Breast epithelium (tissue), 3 donors: ENCODE data around the gene EIPR1.

Experiments used
- POLR2A ChIP-seq: fragments of 450-650 bp; IDR thresholded peaks from one replicate; pipeline ENCODE4 v1.6.1; 2016; ENCODE audit warnings: antibody characterized with exemption, mild to moderate bottlenecking, moderate library complexity
- POLR2AphosphoS5 ChIP-seq, 3 donors: sonication (generic); formaldehyde crosslinking; IDR thresholded peaks; one replicate each; pipeline ENCODE4 v1.6.1; 2017; ENCODE audit warnings: antibody characterized with exemption in 3 of 3
- TF ChIP-seq, protein P1 (sequence below), 3 donors: fragments of 450-650 bp; IDR thresholded peaks; one replicate each; pipeline ENCODE4 v1.5.1; 2016 to 2017; ENCODE audit warnings: antibody characterized with exemption in 3 of 3, mild to moderate bottlenecking in 3 of 3, moderate library complexity in 3 of 3

DNA sequence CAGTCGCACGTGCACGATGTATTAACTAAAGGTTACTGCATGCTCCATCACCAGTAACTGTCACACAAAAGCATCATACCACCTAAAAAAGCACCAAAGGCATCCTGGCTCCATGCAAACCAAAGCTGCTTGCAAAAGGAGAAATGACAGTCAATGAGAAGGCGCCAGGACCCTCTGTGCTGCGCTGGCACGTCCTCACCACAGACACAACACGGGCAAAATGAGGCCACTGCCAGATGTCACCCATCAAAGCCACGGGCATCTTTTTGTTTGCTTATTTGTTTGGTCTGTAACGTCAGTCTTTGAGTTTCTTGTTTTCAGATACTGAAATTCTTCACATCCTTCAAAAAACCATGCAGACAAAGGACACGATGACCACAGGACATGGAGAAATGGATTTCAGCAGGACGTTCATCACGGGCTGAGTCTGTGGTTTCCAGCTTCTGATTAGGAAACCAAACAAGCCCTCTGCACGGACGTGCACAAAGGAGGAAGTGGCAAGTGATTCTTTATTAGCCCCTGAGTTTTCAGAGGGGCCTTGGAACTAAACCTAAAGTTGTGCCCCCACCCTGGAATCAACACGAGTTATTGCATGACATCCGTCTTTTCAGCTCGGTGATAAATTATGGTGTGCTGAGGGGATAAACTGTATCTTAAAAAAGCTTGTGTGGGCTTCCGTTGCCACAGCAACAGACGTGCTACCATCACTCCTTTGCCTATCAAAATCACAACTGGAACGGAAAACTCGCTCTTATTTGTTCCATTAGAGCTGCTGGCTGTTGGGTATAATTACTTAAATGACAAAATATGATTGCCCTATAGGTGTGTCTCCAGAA, 181.8 kb downstream of the EIPR1 start:
- TF ChIP-seq, protein P1, sequence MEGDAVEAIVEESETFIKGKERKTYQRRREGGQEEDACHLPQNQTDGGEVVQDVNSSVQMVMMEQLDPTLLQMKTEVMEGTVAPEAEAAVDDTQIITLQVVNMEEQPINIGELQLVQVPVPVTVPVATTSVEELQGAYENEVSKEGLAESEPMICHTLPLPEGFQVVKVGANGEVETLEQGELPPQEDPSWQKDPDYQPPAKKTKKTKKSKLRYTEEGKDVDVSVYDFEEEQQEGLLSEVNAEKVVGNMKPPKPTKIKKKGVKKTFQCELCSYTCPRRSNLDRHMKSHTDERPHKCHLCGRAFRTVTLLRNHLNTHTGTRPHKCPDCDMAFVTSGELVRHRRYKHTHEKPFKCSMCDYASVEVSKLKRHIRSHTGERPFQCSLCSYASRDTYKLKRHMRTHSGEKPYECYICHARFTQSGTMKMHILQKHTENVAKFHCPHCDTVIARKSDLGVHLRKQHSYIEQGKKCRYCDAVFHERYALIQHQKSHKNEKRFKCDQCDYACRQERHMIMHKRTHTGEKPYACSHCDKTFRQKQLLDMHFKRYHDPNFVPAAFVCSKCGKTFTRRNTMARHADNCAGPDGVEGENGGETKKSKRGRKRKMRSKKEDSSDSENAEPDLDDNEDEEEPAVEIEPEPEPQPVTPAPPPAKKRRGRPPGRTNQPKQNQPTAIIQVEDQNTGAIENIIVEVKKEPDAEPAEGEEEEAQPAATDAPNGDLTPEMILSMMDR (IDR thresholded peaks at IDR 0.05) = no peak
- no peak for TF ChIP-seq POLR2AphosphoS5 (IDR thresholded peaks at IDR 0.05)
- TF ChIP-seq POLR2A = no peak
